GM23248 (cell line): Measurements from ENCODE around the gene PARVB.

Experiments used
- EZH2 ChIP-seq: fragments of 200-600 bp; sonication (generic); IDR thresholded peaks from 2 replicates; pipeline ENCODE4 v1.6.1; 2018; ENCODE audit warnings: antibody characterized with exemption, mild to moderate bottlenecking; ENCODE audit not compliant: insufficient read depth, poor library complexity, severe bottlenecking
- EZH2phosphoT487 ChIP-seq: fragments of 200-600 bp; sonication (generic); IDR thresholded peaks from 2 replicates; pipeline ENCODE4 v1.6.1; 2018; ENCODE audit warnings: antibody characterized with exemption, moderate library complexity, mild to moderate bottlenecking, low read depth; ENCODE audit not compliant: insufficient read depth

GRCh38 chr22:44090571-44090905 lies 66.4 kb downstream of the PARVB start:
- TF ChIP-seq EZH2phosphoT487 (no peak), EZH2 (no peak)
